HG03571 (cell line): ENCODE results near the gene TUBG2.

Experiments used
- ATAC-seq: cut with Tn5 transposase; IDR thresholded peaks from one replicate; pipeline ENCODE4 v1.9.1; 2021; ENCODE audit not compliant: unreplicated experiment

Gene TUBG2

DNA sequence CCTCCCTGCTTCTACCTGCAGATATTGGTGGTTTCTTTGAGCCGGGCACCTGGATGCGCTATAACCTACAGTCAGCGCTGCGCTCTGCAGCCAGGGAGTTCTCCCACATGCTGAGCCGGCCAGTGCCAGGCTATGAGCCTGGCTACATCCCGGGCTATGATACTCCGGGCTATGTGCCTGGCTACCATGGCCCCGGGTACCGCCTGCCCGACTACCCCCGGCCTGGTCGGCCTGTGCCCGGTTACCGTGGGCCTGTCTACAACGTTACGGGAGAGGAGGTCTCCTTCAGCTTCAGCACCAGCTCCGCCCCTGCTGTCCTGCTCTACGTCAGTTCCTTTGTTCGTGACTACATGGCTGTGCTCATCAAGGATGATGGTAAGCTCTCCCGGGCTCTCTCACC, 36.4 kb downstream of the TUBG2 start:
- ATAC-seq: no peak

DNA sequence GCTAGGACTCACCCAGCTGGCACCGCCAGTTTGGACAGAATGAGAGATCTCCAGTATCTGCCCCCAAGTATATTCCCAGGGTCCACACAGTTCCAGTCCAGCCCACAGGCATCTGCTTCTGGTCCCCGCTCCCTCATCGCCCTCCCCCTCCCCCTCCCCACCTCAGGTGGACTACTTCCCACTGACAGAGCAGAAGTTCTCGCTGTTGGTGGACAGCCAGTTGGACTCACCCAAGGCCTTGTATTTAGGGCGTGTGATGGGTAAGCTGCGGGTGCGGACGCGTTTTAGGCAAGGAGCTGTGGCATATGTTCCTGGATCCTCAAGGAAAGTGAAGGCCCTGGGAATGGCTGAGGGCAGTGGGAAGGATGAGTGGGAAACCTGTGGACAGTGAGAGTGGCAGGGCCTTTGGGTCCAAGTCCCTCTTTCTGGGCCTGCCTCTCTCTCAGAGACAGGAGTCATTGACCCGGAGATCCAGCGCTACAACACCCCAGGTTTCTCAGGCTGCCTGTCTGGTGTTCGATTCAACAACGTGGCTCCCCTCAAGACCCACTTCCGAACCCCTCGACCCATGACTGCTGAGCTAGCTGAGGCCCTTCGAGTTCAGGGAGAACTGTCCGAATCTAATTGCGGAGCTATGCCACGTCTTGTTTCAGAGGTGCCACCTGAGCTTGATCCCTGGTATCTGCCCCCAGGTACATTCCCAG, 38.2 kb downstream of the TUBG2 start:
- no peak for ATAC-seq

- ATAC-seq: no peak
These were observed 39.8 kb downstream of the TUBG2 start for GRCh38 chr17:42698736-42699414.

DNA sequence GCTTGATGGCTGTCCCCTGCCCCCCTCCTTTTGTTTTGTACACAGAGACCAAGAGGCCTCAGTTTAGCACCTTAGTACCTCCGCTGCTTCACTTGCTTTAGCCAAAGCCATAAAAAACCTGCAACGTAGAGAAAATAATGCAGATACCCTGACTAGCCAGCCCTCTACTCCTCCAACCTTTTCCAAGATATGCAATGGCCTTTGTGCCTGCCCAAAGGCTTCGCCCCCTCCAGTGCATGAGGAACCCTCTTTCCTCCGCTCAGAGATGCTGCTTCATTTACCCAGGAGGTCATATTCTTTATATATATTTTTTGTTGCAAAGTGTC, 40.3 kb downstream of the TUBG2 start:
- no peak for ATAC-seq

- ATAC-seq: no peak
These were observed 41.7 kb downstream of the TUBG2 start for GRCh38 chr17:42700586-42701289.

DNA sequence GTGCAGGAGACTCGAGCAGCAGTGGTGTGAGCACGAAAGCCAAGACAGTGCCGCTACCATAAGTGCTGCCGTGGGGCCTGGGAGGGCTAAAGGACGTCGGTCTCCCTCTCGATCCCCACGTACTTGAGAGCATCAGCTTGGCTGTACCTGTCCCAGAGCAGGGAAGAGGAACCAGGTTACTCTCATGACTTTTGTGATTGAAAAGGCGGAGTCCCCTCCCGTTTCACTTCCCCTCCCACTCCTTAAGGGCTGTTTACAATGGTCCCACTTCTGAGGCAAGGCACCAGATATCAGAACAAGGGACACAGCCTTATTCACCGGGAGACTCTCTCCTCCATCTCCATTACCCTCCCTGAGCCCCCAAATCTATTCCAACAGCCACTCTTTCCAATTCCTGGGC, 43.4 kb downstream of the TUBG2 start:
- no peak for ATAC-seq

GRCh38 chr17:42704490-42704836, 45.4 kb downstream of the TUBG2 start:
- no peak for ATAC-seq

DNA sequence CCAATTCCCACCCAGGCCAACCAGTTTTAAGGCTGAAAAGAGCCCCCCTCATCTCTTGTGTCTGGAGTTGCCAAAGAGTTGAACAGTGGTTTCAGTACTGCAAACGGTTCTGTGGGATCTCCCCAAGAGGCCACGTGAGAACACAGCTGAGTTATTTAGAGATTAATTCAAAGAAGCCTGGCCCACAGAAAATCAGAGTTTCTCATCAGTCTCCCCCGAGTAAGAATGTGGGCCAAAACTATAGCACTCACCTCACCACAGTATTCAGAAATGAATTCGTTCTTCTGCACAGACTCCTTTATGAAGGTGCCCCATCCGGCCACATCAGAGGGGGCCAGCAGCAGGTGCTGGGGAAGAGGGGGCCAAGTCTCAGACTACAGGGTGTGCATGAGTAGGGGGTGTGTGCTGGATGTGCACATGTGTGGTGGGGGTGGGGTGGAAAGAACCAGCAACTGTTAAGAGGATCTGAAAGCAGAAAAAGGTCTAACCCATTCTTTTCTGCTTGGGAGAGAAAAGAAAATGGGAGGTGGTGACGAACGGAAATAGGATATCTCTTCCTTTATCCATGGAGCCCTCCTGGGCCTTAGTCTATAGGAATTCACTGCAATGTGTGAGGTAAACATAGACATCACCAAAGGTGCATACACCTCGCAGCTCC, 45.9 kb downstream of the TUBG2 start:
- peak; percentile 69 for ATAC-seq

DNA sequence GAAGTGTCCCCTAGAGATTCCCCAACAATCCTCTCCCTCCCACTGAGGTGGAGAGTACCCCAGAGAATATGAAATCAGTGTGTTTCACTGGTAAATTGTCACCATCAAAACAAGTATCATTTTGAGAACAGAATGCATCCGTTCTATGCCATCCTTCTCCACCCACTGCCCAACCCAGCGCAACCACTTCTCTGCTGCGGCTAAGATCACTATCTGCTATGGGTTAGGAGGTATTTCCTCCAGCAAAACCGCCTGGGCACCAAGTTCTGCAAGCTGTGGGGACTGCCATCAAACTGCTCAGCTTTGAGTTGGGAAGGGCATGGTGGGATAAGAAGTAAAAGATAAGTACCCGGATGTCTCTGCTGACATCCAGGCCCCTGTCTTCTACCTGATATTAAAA, 47.6 kb downstream of the TUBG2 start:
- ATAC-seq: no peak

DNA sequence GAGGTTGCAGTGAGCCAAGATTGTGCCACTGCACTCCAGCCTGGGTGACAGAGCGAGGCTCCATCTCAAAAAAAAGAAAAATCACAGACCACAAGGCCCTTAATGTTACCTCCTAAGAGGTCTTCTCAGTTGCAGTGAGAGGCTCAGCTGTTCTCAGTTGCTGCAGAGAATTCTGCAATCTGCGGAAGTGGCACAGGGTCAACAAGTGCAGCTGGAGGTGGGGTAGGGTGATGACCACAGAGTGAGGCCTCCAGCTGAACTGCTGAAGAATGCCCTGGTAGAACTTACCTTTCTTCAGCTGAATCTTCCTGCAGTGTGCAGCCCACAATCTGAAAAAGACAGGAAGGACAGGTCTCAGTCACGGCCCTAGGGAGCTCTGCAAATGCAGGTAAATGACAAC, 49.5 kb downstream of the TUBG2 start:
- ATAC-seq: no peak

DNA sequence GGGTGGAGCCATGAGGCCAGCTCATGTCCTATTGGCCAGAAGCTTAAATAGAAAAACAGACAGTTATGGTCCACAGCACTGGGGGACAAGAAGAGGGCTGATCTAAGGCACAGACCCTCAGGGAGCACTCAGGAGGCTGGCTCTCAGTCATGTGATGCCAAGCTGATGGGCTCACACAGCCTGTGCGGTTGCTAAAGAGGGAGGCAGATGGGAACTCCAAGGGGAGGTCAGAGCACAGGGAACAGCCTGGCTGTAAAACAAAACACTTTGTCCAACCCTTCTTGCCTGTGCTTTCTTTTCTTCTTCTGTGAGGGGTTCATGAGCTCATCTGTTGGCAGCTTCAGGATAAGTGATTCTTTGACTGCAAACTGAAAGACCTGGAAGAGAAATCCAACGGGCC, 50.5 kb downstream of the TUBG2 start:
- no peak for ATAC-seq
